Amniotic stem cell (primary cell): Measurements from ENCODE around the gene CCDC57.

Experiments
- DNase-seq: peaks from one replicate; lab custom pipeline; 2025; lab: John Stamatoyannopoulos, UW

The CCDC57 gene

DNA sequence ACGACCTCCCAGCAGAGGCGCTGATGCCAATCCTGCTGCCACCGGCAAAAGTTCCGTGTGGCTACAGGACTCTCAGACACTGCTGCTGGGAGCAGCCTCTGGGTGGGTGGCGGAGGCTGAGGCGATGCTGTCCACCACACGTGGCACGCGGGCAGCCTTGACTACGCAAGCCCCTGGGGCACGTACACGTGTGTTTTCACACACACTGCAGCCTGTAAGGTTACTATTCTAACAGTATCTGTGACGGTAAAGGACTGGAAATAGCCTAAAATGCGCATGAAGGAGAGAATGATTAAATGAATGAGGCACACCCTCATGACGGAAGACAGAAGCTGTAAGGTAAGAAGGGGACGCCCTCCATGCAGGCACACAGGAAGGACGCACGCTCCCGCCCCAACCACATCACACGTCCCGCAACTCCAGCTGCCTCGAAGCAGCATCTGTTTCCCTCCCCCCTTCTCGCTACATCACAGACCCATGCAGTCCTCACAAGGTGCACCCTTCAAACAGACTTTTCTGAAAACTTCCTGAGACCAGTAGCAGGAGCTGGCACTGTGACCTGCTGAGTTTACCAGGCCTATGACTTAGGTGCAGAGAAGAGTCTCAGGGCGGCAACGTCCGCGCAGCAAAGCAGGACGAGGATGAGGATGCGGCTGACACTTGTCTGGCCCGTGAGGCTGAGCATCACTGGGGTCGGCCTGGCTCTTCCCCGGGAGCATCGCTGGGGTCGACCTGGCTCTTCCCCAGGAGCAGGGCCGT lies 85.9 kb downstream of the CCDC57 start:
- no peak for DNase-seq

DNA sequence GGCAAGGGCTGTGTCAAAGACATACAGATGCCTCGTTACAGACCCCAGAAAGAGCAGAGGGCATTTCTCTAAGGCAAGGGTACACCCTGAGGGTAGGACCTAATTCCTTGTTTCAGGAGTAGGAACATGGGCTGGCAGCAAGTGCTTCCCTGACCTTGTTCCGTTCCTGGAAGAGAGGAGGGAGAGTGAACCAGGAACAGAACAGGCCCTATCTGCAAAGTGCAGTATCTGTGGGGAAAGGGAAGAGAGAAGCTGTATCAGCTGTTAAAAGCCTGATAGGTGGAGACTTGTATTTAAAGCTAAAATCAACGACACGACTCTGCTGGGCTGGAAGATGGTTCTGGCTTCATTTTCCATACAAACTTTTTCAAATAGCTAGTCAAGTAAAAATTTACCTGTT lies 88.5 kb downstream of the CCDC57 start:
- DNase-seq = no peak

DNA sequence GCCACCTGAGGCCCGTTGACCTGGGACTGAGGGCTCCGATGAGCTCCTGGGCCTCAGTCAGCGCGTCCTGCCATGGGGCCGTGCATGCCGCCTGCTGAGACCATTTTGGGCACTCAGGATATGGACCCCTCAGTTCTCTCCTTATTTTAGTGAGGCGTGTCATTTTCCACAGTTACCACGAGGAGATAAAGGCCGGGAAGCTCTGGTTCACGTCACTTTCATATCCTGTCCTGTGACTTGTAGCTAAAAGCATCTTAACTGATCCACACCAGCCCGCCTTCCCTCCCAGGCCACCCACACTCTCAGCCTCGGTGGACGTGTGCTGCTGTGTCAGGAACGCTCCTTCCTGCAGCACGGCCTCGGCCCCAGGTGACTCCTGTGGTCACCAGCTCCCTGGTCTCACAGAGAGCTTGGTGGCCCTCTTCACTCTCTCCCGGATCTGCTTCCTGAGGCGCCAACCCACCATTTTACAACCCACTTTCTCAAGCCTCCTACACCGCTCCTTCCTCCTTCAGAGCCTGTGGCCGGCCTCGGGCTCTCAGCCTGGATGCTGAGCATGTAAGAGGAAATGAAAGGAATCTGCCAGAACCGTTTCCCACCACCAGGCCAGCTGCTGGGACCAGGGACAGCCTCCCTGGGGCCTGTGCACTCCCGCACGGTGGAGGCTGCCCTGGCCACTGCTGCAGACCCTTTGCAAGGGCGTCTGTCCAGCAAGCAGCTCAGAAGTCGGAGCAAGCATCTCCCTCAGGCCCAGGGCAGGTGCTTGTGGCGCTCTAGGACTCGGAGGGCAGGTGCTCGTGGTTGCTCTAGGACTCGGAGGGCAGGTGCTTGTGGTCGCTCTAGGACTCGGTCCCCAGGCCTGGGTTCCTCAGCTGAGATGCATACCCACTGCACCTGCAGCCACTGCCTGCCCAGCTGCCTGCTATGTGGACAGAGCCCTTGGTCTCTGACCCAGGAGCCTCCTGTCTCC lies 90.7 kb downstream of the CCDC57 start:
- no peak for DNase-seq

DNA sequence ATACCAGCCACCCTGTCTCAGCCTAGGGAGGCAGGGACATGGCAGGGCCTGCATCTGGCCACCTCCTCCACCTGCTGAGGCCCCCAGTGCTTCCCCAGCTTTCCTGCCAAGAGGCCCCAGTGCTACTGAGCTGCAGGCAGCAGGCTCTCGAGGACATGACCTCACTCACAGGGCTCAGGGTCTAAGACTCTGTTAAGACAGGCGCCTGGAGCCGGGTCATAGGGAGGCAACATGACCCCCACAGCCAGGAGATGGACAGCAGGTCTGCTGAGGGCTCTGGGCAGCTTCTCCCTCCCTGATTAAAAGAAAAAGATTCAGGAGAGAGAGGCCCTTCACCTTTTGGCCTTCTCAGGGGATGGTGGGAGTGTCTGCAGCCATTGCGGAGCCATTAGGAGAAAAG lies 91.4 kb downstream of the CCDC57 start:
- no peak for DNase-seq

DNA sequence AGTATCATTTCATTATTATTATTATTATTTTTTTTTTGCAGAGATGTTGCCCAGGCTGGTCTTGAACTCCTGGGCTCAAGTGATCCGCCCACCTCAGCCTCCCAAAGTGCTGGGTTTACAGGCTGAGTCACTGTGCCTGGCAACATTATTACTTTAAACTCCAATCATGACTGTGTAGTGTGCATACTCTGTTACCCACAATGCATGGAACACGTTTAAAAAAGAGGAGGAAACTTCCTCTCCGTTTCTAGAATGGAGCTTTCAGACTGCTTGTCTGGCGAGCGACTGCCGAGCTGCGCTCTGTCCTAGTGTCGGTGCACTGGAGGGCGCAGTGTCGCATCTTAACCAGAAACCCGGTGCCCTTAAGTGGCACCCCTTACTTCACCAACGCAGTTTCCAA lies 92.5 kb downstream of the CCDC57 start:
- no peak for DNase-seq

DNA sequence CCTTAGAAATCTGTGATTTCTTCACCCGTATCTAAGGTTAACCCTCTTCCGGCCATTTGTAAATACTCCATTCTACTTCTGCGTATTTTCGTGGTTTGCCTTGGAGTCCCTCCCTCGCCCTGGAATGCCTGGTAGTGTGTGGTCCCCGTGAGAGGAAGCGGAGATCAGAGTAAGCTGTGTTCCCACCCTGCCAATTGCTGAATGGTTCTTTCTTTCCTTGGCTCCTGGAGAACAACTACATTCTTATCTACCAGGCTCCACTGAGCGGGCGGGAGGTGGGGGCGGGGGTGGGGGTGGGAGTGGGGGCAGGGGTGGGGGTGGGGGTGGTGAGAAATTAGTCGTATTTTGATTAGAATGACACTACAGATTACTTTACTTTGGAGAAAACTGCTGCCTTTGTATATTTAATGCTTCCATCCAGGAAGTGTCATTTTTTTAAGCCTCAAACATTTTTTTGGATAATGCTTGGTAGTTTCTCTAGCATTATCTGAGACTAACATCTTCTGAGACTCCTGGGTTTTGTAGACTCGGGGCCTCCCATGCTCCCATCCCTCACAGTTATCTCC lies 93.7 kb downstream of the CCDC57 start:
- DNase-seq = no peak

DNA sequence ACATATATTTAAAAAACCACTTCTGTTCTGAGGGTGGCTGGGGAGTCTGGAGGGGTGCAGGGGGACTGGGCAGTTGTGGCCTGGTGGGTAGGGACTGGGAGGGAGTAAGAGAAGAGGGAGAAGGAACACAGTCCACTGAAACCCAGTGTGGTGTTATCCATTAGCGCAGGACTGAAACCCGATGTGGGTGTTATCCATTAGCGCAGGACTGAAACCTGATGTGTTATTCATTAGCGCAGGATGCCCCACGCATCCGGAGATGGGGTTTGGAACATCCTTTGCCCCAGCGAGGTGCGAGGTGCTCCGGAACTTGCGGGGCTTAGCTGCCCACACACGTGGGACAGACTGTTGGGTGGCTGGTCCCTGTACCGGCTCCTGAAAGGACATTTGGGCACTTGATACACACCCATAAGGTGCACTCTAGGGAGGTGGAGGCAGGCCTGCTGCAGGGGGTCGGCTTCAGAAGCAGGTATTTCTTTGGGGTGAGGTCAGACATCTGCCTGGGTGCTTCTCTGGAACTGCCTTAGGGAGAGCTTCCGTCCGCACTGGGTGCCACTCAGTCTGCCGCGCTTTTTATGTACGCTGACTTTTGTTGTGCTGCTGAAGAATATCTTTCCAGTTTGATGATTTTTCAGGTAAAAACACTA lies 94.4 kb downstream of the CCDC57 start:
- no peak for DNase-seq

DNA sequence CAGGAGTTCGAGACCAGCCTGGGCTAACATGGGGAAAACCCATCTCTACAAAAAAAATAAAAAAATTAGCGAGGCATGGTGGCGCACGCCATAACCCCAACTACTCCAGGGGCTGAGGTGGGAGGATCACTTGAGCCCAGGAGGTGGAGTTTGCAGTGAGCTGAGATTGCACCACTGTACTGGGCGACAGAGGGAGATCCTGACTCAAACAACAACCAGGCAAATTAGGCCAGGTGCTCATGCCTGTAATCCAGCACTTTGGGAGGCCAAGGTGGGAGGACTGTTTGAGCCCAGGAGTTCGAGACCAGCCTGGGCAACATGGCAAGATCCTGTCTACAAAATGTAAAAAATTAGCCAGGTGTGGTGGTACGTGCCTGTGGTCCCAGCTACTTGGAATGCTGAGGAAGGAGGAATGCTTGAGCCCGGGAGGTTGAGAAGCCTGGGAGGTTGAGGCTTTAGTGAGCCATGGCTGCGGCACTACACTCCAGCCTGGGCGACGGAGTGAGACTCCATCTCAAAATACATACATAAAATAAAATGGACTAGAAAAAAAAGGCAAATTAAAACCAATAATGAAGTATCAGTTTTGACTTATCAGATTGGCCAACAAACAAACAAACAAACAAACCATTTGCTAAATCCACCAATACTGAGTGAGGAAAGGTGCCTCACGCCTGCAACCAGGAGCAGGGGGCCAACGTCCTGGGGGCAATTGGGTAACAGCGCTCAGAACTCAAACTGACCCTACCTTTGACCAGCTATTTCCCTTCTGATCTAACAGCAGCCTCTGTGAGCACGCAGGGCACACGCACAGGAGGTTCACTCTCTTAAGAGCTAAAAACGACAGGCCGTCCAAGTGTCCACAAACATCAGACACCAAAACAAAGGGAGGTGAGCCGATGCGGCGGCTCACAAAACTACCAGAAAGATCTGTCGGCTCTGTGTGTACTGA lies 95.2 kb downstream of the CCDC57 start:
- no peak for DNase-seq

DNA sequence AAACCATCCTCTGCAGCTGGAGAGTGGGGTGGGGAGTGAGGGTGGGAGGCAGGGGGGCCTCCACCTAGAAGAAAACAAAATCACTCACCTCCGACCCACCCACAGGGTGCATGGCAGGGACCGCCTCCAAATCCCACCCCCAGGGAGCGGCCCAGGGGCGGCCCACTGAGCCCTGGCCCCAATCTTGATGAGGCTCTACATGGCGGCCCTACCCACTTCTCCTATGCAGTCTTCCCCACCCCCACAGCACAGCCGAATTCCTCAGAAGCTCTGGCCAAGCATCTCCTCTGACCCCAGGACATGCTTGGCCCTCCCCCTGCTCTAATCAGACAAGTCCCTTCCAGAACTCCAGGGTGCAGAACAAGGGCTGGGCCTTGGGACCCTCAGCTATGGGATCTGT lies 96.4 kb downstream of the CCDC57 start:
- DNase-seq = no peak

DNA sequence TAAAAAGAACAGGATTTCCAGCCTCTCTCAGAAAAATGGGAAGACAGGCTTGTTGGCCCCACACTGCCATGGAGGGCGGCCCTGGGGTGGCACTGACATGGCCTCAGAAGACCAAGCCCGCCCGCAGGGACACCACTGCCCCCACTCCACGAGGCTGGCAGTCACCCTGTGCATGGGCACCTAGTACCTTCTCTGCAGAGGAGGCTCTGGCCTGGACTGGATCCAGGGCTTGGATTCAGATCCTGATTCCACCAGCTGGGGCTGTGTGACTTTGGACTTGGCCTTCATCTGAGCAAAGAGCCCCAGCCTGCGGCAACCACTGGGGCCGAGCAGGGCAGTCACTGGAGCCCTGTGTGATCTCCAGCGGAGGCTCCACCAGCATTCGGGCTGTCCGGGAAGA lies 97.8 kb downstream of the CCDC57 start:
- DNase-seq = no peak

DNA sequence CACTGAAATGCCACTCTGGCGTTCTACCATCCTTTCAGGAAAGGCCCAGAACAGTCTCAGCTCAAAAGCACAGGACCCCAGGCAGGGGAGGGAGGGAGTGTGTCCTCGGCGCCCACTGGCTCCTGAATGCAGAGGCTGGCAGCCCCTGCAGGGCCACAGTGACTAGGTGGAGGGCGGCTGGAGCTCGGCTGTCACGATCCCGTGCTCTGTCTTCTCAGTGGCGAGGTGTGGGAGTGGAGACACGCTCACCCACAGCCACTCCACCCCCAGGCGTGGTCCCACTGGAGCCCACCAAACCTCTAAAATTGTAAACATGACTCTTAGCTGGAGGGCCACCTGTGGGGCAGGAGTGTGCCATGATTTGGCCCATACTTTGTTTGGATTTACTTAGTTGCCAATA lies 98.2 kb downstream of the CCDC57 start:
- no peak for DNase-seq

DNA sequence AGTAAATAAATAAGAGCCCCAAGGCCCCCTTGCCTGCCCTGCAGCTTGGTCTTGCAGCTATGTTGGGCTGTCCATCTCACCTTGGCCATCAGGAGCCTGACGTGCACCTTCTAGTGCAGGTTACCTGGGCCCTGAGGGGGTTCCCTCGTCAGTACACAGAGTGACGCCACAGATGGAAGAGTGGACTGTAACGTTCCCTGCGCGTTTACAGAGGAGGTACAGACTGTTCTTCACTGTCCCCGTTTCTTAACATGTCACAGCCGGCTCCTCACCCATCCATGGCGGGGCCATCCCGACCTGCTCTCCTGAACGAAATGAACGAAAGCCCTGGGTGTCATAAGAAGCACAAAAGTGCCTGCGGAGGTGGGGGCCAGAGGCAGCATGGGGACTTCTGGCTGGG lies 98.7 kb downstream of the CCDC57 start:
- DNase-seq = no peak

DNA sequence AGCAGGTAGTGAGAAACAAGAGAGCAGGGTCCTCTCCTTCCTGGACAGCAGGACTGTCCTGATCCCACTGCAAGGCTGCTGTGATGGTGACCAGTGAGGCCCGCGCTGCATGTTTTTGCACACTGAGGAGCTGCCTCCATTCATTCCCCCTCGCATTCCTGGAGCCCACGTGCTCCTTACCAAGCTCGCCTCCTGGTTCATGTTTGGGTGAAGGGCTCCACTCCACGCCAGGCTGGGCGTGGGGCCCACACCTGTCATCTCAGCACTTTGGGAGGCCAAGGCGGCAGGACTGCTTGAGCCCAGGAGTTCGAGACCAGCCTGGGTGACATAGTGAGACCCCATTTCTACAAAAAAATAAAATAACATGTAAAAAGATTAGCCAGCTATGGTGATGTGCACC lies 99.2 kb downstream of the CCDC57 start:
- DNase-seq = no peak

DNA sequence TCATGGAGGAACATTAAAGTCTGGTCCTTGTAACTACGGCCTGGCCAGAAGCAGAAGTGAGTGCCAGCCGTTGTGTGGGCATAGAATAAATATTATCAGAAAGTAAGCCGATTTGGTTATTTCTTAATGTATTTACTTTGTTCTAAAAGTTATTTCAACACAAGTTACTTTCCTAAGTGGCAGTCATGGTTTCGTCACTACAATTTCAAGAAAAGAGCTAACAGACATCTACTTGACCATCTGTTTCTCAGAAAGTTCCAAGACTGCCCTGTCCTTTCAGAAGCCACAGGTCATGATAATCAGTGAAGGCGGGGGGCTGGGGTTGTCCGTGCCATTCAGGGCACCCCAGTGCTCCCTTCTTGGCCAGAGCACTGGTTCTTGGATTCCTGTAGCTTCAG lies 99.7 kb downstream of the CCDC57 start:
- no peak for DNase-seq

DNA sequence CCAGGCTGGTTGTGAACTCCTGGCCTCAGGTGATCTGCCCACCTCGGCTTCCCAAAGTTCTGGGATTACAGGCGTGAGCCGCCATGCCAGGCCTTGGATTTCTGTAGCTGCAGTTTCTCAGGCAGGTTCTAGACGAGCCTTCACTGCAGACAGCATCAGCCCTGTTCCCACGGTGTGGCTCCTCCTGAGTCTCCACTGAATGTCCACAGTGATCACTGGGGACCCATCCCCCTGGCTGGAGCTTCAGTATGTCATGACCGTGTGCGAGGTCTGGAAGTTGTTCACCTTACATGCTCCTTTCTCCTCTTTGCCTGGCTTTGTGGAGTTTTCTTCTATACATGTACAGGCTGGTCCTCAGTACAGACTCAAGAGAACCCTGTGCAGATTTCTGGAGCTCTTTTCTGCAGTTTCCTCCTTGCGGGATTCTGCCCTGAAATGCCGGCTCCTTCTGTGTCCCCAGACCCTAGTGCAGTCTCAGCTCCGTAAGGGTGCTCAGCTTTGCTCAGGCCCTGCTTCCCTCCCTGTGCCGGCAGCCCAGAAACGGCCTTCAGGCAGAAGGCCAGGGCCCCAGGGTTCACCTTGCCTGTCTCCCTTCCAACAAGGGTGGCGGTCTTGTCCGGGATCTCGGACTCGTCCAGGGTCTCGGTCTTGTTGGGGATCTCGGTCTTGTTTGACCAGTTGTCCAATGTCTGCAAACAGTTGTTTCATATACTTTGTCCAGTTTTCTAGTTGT lies 100.3 kb downstream of the CCDC57 start:
- no peak for DNase-seq

DNA sequence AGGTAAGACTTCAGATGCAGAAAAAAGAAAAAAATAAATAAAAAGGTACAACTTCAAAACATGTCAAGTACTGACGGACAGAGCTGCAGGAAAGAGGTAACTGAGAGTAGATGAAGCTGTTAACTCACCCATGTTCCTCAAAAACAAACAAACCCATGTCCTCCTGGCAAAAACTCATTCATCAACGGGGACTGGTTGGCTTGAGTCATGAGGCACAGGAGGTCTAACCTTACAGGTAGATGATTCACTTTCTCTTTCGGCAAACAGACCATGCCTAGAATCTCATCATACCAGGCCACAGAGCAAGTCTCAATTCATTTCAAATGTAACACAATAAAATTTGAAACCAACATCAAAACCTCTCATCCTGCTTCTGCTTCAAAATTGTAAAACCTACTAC lies 102.3 kb downstream of the CCDC57 start:
- DNase-seq = no peak

DNA sequence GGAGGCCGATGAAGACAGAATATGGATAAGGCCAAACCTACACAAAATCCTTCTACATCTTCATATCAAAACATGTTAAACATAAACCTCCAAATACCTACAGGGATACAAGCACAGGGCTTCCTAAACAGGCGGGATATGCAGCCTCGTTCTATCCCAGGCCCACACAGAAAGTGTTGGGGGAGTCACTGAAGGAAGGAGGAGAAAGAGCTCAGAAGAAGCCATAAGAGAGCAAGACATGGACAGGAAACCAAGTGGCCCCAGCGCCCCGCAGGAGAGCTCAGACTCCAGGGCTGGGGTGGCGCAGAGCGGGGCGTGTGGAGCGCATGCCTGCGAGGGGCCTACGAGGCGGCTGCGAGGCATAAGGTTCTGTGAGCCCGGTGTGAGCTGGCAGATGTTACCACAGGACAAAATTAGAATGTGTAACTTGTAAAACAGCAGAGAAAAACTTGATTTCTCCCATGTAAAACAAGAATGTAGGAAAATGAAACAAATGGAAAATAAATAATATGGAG lies 103.6 kb downstream of the CCDC57 start:
- no peak for DNase-seq

DNA sequence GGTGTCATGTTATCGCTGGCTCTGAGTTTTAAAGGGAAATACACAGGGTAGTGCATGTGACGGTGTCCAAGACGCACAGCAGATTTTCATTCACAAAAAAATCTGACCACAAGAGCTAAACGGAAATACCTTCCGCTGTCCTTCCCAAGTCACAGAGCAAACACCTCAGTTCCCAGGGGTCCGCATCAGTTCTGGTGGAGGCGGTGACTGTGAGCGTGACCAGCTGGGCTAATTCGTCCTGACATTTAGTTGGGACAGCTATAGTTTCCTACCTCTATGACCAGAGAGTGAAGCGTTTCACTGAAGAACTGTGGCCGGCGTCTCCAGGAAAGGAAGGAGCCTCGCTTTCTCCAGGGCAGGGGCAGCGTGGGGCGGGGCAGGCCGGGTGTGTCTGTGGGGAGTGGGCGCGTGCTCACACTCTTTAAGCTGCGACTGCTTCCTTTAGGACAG lies 104.1 kb downstream of the CCDC57 start:
- no peak for DNase-seq

DNA sequence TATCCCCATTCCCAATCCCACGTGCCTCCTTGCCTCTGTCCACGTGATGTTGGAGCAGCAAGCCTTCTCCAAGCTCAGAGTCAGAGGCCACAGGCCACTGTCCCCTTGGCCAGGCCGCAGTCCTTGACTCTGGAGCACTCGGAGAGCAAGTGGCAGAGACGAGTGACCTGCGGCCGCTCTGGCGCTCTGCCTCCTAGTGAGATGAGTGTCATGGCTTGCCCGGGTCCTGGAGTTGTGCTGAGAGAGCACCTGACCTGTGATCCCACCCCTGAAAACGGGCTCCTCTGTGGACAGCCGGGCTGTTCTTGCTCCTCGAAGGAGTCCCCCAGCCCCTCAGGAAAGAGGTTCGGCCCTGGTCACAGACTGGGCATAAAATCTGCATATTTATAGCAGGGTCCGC lies 104.6 kb downstream of the CCDC57 start:
- DNase-seq = no peak

DNA sequence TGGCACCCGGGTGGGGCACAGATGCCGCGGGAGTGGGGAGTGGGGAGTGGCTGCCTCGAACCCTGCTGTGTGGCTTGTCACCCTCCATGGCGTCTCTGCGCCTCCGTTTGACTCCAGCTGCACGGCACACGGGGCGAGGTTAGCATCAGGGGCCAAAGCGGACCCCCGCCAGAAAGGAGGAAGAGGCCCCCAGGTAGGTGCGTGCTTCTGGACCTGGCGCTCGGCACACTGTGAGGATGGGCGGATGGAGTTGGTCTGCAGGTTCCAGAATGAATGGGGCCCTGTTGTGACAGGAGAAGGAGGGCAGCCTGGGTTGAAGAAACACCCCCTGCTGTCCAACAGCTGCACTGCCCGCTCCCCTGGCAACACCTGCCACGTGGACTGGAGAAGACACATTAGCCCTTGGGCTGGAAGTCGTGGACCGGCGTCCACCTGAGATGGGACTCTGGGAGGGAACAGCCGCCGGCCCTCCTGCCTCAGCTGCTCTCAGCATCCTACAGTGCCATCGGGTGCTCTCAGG lies 105.2 kb downstream of the CCDC57 start:
- DNase-seq = no peak
